Measurements from ENCODE around the gene MIB1. TPM values are rescaled to one million over a fixed set of nuclear protein-coding genes. Genes with fewer than 3 reads are reported as not detected.
"Not testable (repeated sequence)": the region's sequence is repeated elsewhere in the genome, so short reads cannot be mapped to it uniquely, and the experiment has no call there.

The MIB1 gene
- total and polyA plus RNA-seq, 2 donors (not counting 1 experiment from before 2014, with no cell fraction given), result 1.8 to 25.5 TPM

GRCh38 chr18:21777814-21778213 is 37.2 kb downstream of the MIB1 start:
- Histone ChIP-seq H3K4me3 (ENCODE audit: control extremely low read depth in 1 of 5, extremely low read depth in 1 of 5, insufficient read depth in 1 of 5, low read depth in 2 of 5, low read length in 4 of 5) (no peak overlapping the region), H3K27ac (ENCODE audit: low read length in 2 of 2) (no peak overlapping the region), H3K4me1 (ENCODE audit: control insufficient read depth in 2 of 2, insufficient read depth in 2 of 2, low read length in 2 of 2) (no peaks in the 10 kb centered on the region), H4K20me1 (ENCODE audit: control insufficient read depth, insufficient read depth, low read length, poor library complexity, severe bottlenecking) (no peaks in the 10 kb centered on the region), H3K79me2 (ENCODE audit: control insufficient read depth, insufficient read depth, low read length) (no peaks in the 10 kb centered on the region), H3K9ac (ENCODE audit: low read length) (no peak overlapping the region), H2AFZ (ENCODE audit: insufficient read depth, low read depth, low read length, poor library complexity, severe bottlenecking) (no peak overlapping the region), H3K27me3 (replicated peaks in 1 of 4; ENCODE audit: control extremely low read depth in 1 of 4, control insufficient read depth in 3 of 4, insufficient read depth in 4 of 4, low read length in 3 of 4) (no peaks in the 10 kb centered on the region), H3K4me2 (replicated peaks; ENCODE audit: low read depth, low read length, poor library complexity, severe bottlenecking) (no peak overlapping the region), H3K9me3 (ENCODE audit: control extremely low read depth in 1 of 3, control insufficient read depth in 2 of 3, insufficient read depth in 1 of 3, low read length in 2 of 3) (no peaks in the 10 kb centered on the region), H3K36me3 (replicated peaks in 1 of 2; ENCODE audit: control extremely low read depth in 1 of 2, control insufficient read depth in 1 of 2, extremely low read depth in 1 of 2, insufficient read depth in 2 of 2, low read length in 1 of 2) (peaks cover 0 to 9% of the 10 kb centered on the region in 2 experiments)
- DNase-seq (no peak), ATAC-seq (ENCODE audit: low read depth) (no peak)
- 70% methylated on average over 2 of the region's 2 CpGs for WGBS (ENCODE audit: insufficient coverage)
- POLR2A ChIA-PET, result no interaction called here
- no peak overlapping the region for H3K4me3 Mint-ChIP-seq
- no peak for TF ChIP-seq CTCF (IDR thresholded peaks at IDR 0.05)
- TF ChIP-seq EZH2 (IDR thresholded peaks at IDR 0.05; ENCODE audit: borderline replicate concordance, insufficient read depth, low read depth, low read length, poor library complexity, severe bottlenecking), result no peak
- intact Hi-C loops (cut with micrococcal nuclease), result no loop called here
- H3K9me3 Mint-ChIP-seq (ENCODE audit: insufficient read depth), result no peaks in the 10 kb centered on the region
- no peaks in the 10 kb centered on the region for H3K4me1 Mint-ChIP-seq
- no peaks in the 10 kb centered on the region for H3K27me3 Mint-ChIP-seq
- CTCF ChIA-PET, result no interaction called here
- no peak overlapping the region for H3K27ac Mint-ChIP-seq

DNA sequence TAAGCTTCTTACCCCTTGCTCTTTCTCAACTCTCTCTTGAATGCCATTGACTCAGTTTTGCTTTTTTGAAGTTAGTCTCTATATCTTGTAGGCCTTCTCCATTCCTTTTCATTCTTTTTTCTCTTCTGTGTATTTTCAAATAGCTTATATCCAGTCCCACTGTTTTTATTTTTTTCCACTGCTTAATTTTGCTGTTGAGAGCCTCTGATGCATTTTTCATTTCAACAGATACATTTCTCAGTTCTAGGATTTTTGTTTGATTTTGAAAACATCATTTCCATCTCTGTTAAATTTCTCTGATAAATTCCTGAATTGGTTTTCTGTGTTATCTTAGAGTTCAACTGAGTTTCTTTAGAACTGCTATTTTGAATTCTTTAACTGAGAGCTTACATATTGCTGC is 45.9 kb downstream of the MIB1 start:
- DNase-seq (no peak), ATAC-seq (ENCODE audit: low read depth) (no peak)
- Mint-ChIP-seq H3K27ac (no peak overlapping the region), H3K9me3 (ENCODE audit: insufficient read depth) (peaks cover 8% of the 10 kb centered on the region), H3K4me3 (no peak overlapping the region), H3K27me3 (no peaks in the 10 kb centered on the region), H3K4me1 (no peaks in the 10 kb centered on the region)
- no peak overlapping the region for H3K27ac ChIP-seq (ENCODE audit: low read length in 2 of 2)
- ChIA-PET CTCF (no interaction called here), POLR2A (no interaction called here)
- H2AFZ ChIP-seq (ENCODE audit: insufficient read depth, low read depth, low read length, poor library complexity, severe bottlenecking), result no peak overlapping the region
- H3K36me3 ChIP-seq (replicated peaks in 1 of 2; ENCODE audit: control extremely low read depth in 1 of 2, control insufficient read depth in 1 of 2, extremely low read depth in 1 of 2, insufficient read depth in 2 of 2, low read length in 1 of 2), result peaks cover 8 to 32% of the 10 kb centered on the region in 2 experiments
- no peak overlapping the region for H3K4me2 ChIP-seq (replicated peaks; ENCODE audit: low read depth, low read length, poor library complexity, severe bottlenecking)
- H3K4me1 ChIP-seq (ENCODE audit: control insufficient read depth in 2 of 2, insufficient read depth in 2 of 2, low read length in 2 of 2), result no peaks in the 10 kb centered on the region
- TF ChIP-seq EZH2 (IDR thresholded peaks at IDR 0.05; ENCODE audit: borderline replicate concordance, insufficient read depth, low read depth, low read length, poor library complexity, severe bottlenecking) (no peak), CTCF (IDR thresholded peaks at IDR 0.05) (no peak)
- intact Hi-C loops (cut with micrococcal nuclease), result no loop called here
- H3K9ac ChIP-seq (ENCODE audit: low read length), result no peak overlapping the region
- no peaks in the 10 kb centered on the region for H3K27me3 ChIP-seq (replicated peaks in 1 of 4; ENCODE audit: control extremely low read depth in 1 of 4, control insufficient read depth in 3 of 4, insufficient read depth in 4 of 4, low read length in 3 of 4)
- H3K4me3 ChIP-seq (ENCODE audit: control extremely low read depth in 1 of 5, extremely low read depth in 1 of 5, insufficient read depth in 1 of 5, low read depth in 2 of 5, low read length in 4 of 5), result no peak overlapping the region
- H3K79me2 ChIP-seq (ENCODE audit: control insufficient read depth, insufficient read depth, low read length), result no peaks in the 10 kb centered on the region
- peaks cover 4 to 31% (median 24%) of the 10 kb centered on the region in 3 donors for H3K9me3 ChIP-seq (ENCODE audit: control extremely low read depth in 1 of 3, control insufficient read depth in 2 of 3, insufficient read depth in 1 of 3, low read length in 2 of 3)
- H4K20me1 ChIP-seq (ENCODE audit: control insufficient read depth, insufficient read depth, low read length, poor library complexity, severe bottlenecking), result no peaks in the 10 kb centered on the region

DNA sequence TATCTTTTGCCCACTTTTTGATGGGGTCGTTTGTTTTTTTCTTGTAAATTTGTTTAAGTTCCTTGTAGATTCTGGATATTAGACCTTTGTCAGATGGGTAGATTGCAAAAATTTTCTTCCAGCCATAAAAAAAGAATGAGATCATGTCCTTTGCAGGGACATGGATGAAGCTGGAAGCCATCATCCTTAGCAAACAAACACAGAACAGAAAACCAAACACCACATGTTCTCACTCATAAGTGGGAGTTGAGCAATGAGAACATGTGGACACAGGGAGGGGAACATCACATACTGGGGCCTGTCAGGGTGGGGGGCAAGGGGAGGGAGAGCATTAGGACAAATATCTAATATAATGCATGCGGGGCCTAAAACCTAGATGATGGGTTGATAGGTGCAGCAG is 55.5 kb downstream of the MIB1 start:
- CTCF ChIA-PET; H3K9me3 Mint-ChIP-seq (ENCODE audit: insufficient read depth); intact Hi-C loops (cut with micrococcal nuclease): not testable (repeated sequence)

More for the DNA sequence above, 55.5 kb downstream of the MIB1 start:
- H3K36me3 ChIP-seq (replicated peaks in 1 of 2; ENCODE audit: control extremely low read depth in 1 of 2, control insufficient read depth in 1 of 2, extremely low read depth in 1 of 2, insufficient read depth in 2 of 2, low read length in 1 of 2); H3K27ac ChIP-seq (ENCODE audit: low read length in 2 of 2); ATAC-seq (ENCODE audit: low read depth); H3K9me3 ChIP-seq (ENCODE audit: control extremely low read depth in 1 of 3, control insufficient read depth in 2 of 3, insufficient read depth in 1 of 3, low read length in 2 of 3); H3K4me2 ChIP-seq (replicated peaks; ENCODE audit: low read depth, low read length, poor library complexity, severe bottlenecking); DNase-seq; H3K9ac ChIP-seq (ENCODE audit: low read length); H3K79me2 ChIP-seq (ENCODE audit: control insufficient read depth, insufficient read depth, low read length); H3K27ac Mint-ChIP-seq; H4K20me1 ChIP-seq (ENCODE audit: control insufficient read depth, insufficient read depth, low read length, poor library complexity, severe bottlenecking); H3K4me1 Mint-ChIP-seq; H2AFZ ChIP-seq (ENCODE audit: insufficient read depth, low read depth, low read length, poor library complexity, severe bottlenecking); H3K4me3 ChIP-seq (ENCODE audit: control extremely low read depth in 1 of 5, extremely low read depth in 1 of 5, insufficient read depth in 1 of 5, low read depth in 2 of 5, low read length in 4 of 5); H3K27me3 Mint-ChIP-seq; H3K27me3 ChIP-seq (replicated peaks in 1 of 4; ENCODE audit: control extremely low read depth in 1 of 4, control insufficient read depth in 3 of 4, insufficient read depth in 4 of 4, low read length in 3 of 4); H3K4me1 ChIP-seq (ENCODE audit: control insufficient read depth in 2 of 2, insufficient read depth in 2 of 2, low read length in 2 of 2); H3K4me3 Mint-ChIP-seq; POLR2A ChIA-PET: not testable (repeated sequence)
- WGBS (ENCODE audit: insufficient coverage), result no CpG with 5 or more reads among the region's 2 CpGs
